Common myeloid progenitor, CD34-positive (primary cell): ENCODE results near the gene LLCFC1.

Source experiments
- CTCF ChIA-PET: fragments of 350-600 bp; sonication (Branson Sonifier 250); formaldehyde crosslinking; loops from one replicate; lab custom pipeline; 2021; ENCODE audit warnings: antibody characterized with exemption; lab: Charles Lee
- POLR2A ChIA-PET: fragments of 350-600 bp; sonication (Branson Sonifier 250); formaldehyde crosslinking; loops from one replicate; lab custom pipeline; 2021; ENCODE audit warnings: antibody characterized with exemption; lab: Charles Lee
- DNase-seq, 3 donors: peaks; one replicate each; pipeline versions ENCODE4 v3.0.0 to v3.0.0-alpha.2; 2013
- H3K27ac ChIP-seq, 2 experiments: 1 replicate in 1 of 2; 2 replicates in 1 of 2; pipeline ENCODE4 v1.7.0; 2013; ENCODE audit warnings: inconsistent platforms in 2 of 2, low read length in 2 of 2, mild to moderate bottlenecking in 2 of 2, low read depth in 1 of 2, moderate library complexity in 1 of 2; ENCODE audit not compliant: severe bottlenecking in 2 of 2, insufficient read depth in 1 of 2, poor library complexity in 1 of 2
- H3K27me3 ChIP-seq, 5 experiments: replicated peaks in 2 of 5; 1 replicate in 3 of 5; 2 replicates in 2 of 5; pipeline versions ENCODE4 v1.6.1 to v1.7.0; 2013; ENCODE audit warnings: low read length in 4 of 5, mild to moderate bottlenecking in 2 of 5, moderate library complexity in 2 of 5, inconsistent platforms in 1 of 5; ENCODE audit not compliant: insufficient read depth in 5 of 5, control insufficient read depth in 4 of 5
- H3K36me3 ChIP-seq, 4 experiments: 1 replicate in 2 of 4; 2 replicates in 2 of 4; pipeline versions ENCODE4 v1.6.1 to v1.7.0; 2013; ENCODE audit warnings: low read length in 3 of 4, control low read depth in 1 of 4, mild to moderate bottlenecking in 1 of 4; ENCODE audit not compliant: control insufficient read depth in 4 of 4, insufficient read depth in 4 of 4
- H3K4me1 ChIP-seq, 4 experiments: 1 replicate in 3 of 4; 2 replicates in 1 of 4; pipeline versions ENCODE4 v1.6.1 to v1.7.1; 2013; ENCODE audit warnings: low read length in 3 of 4, mild to moderate bottlenecking in 3 of 4, control low read depth in 1 of 4, inconsistent platforms in 1 of 4, moderate library complexity in 1 of 4; ENCODE audit not compliant: control insufficient read depth in 4 of 4, insufficient read depth in 4 of 4; ENCODE audit errors: control extremely low read depth in 1 of 4
- H3K4me3 ChIP-seq, 7 experiments: 1 replicate in 4 of 7; 2 replicates in 3 of 7; pipeline versions ENCODE4 v1.5.1 to v1.7.0; 2013; ENCODE audit warnings: mild to moderate bottlenecking in 7 of 7, low read length in 6 of 7, moderate library complexity in 6 of 7, inconsistent platforms in 2 of 7, low read depth in 2 of 7, control low read depth in 1 of 7; ENCODE audit not compliant: insufficient read depth in 4 of 7, control insufficient read depth in 1 of 7; ENCODE audit errors: extremely low read depth in 1 of 7
- H3K9me3 ChIP-seq, 5 experiments: 1 replicate in 4 of 5; 2 replicates in 1 of 5; pipeline versions ENCODE4 v1.6.1 to v1.7.1; 2013; ENCODE audit warnings: low read length in 4 of 5, mild to moderate bottlenecking in 2 of 5, inconsistent platforms in 1 of 5, low read depth in 1 of 5, moderate library complexity in 1 of 5; ENCODE audit not compliant: control insufficient read depth in 4 of 5, insufficient read depth in 2 of 5; ENCODE audit errors: control extremely low read depth in 1 of 5
- WGBS: methylation state at CpG from one replicate; pipeline ENCODE4 v1.1.5; 2013; ENCODE audit not compliant: insufficient coverage; 5-methylcytosine and 5-hydroxymethylcytosine counted together

LLCFC1 gene

GRCh38 chr7:142901426-142902259, 37.6 kb upstream of the LLCFC1 start:
- Histone ChIP-seq H3K27ac (no peak overlapping the region), H3K4me3 (no peak overlapping the region), H3K9me3 (peaks cover 0 to 13% (median 3%) of the 10 kb centered on the region in 5 experiments), H3K27me3 (no peaks in the 10 kb centered on the region), H3K4me1 (no peaks in the 10 kb centered on the region), H3K36me3 (no peaks in the 10 kb centered on the region)
- CTCF ChIA-PET: interaction anchor here (1.1 to 2.1 kb wide), 4 partner anchors 9 to 100 kb away, joined by 3 to 8 read pairs (median 4); no protein-coding TSS in a partner anchor
- POLR2A ChIA-PET: interaction anchor here (1.1 kb wide), 1 partner anchor 29 kb away, joined by 3 read pairs; no protein-coding TSS in a partner anchor
- WGBS: 89% methylated on average over 15 of the region's 15 CpGs
- DNase-seq: no peak

DNA sequence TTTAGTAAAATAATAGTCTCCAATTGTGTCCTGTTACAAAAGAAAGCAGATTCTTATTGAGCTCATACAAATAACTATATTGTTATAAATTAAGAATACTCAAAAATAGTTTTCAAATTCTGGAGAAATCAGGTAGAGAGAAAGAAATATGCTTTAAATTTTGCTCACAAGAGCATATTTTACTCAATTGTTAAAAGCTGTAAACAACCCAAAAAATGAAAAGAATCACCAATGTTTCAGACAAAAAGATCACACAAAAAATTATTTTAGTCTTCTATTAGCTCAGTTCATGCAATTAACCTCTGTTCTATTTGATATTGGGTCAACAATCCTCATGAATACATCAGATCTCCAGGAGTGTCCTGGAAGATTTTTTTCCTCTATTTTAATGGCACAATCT, 35.2 kb upstream of the LLCFC1 start:
- Histone ChIP-seq H3K36me3 (no peaks in the 10 kb centered on the region), H3K4me1 (peaks cover 0 to under 1% (median 0%) of the 10 kb centered on the region in 4 experiments), H3K27me3 (no peaks in the 10 kb centered on the region), H3K27ac (no peak overlapping the region), H3K9me3 (peaks cover 0 to 13% (median 3%) of the 10 kb centered on the region in 5 experiments), H3K4me3 (no peak overlapping the region)
- POLR2A ChIA-PET: no interaction called here
- CTCF ChIA-PET: interaction anchor here (0.7 to 1.3 kb wide), 2 partner anchors 11 to 98 kb away, joined by 3 to 5 read pairs; no protein-coding TSS in a partner anchor
- no peak for DNase-seq

DNA sequence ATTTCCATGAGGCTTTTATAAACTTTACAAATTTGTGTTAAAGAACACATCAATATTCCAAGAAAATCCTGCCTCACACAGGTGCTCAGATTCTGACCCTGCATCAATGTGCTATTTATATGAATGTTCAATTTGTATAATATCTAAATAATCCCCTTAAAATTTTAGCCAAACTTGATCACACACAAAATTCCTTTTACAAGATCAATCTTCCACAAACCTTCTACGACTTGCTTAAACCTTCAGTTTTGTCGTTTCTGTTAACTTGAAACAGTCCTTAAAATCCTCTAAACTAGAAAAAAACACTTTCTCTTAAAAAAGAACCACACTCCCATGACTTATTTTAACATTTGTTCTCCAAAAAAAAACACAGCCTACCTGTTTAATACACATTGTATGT, 33.5 kb upstream of the LLCFC1 start:
- Histone ChIP-seq H3K27me3 (no peaks in the 10 kb centered on the region), H3K4me3 (no peak overlapping the region), H3K4me1 (peaks cover 0 to 2% (median 0%) of the 10 kb centered on the region in 4 experiments), H3K36me3 (no peaks in the 10 kb centered on the region), H3K9me3 (peaks cover 0 to 13% (median 3%) of the 10 kb centered on the region in 5 experiments), H3K27ac (no peak overlapping the region)
- POLR2A ChIA-PET: no interaction called here
- no peak for DNase-seq
- CTCF ChIA-PET: no interaction called here
- WGBS: 93% methylated on average over 2 of the region's 2 CpGs

- Histone ChIP-seq H3K27ac (no peak overlapping the region), H3K9me3 (peaks cover 0 to 13% (median 3%) of the 10 kb centered on the region in 5 experiments), H3K4me3 (no peak overlapping the region), H3K27me3 (no peaks in the 10 kb centered on the region), H3K4me1 (peaks cover 0 to 2% (median 0%) of the 10 kb centered on the region in 4 experiments), H3K36me3 (no peaks in the 10 kb centered on the region)
- WGBS: no CpG with 5 or more reads among the region's 2 CpGs
- POLR2A ChIA-PET: no interaction called here
- no peak for DNase-seq
- CTCF ChIA-PET: interaction anchor here (1.2 to 1.4 kb wide), 3 partner anchors 12 to 309 kb away, joined by 3 to 4 read pairs (median 3); no protein-coding TSS in a partner anchor
Measured at GRCh38 chr7:142906643-142907042, 32.6 kb upstream of the LLCFC1 start.

- H3K4me3 ChIP-seq: no peak overlapping the region
- DNase-seq: no peak
- no peaks in the 10 kb centered on the region for H3K36me3 ChIP-seq
- peaks cover 0 to 2% (median 0%) of the 10 kb centered on the region in 4 experiments for H3K4me1 ChIP-seq
- no peak overlapping the region for H3K27ac ChIP-seq
- ChIA-PET POLR2A (no interaction called here), CTCF (interaction anchor here (0.9 kb wide), 1 partner anchor 94 kb away, joined by 3 read pairs; no protein-coding TSS in a partner anchor)
- peaks cover 0 to 13% (median 3%) of the 10 kb centered on the region in 5 experiments for H3K9me3 ChIP-seq
- 96% methylated on average over 9 of the region's 11 CpGs for WGBS
- peaks cover 0 to 2% (median 0%) of the 10 kb centered on the region in 5 experiments for H3K27me3 ChIP-seq
Measured at GRCh38 chr7:142908290-142908689, 31.0 kb upstream of the LLCFC1 start.

DNA sequence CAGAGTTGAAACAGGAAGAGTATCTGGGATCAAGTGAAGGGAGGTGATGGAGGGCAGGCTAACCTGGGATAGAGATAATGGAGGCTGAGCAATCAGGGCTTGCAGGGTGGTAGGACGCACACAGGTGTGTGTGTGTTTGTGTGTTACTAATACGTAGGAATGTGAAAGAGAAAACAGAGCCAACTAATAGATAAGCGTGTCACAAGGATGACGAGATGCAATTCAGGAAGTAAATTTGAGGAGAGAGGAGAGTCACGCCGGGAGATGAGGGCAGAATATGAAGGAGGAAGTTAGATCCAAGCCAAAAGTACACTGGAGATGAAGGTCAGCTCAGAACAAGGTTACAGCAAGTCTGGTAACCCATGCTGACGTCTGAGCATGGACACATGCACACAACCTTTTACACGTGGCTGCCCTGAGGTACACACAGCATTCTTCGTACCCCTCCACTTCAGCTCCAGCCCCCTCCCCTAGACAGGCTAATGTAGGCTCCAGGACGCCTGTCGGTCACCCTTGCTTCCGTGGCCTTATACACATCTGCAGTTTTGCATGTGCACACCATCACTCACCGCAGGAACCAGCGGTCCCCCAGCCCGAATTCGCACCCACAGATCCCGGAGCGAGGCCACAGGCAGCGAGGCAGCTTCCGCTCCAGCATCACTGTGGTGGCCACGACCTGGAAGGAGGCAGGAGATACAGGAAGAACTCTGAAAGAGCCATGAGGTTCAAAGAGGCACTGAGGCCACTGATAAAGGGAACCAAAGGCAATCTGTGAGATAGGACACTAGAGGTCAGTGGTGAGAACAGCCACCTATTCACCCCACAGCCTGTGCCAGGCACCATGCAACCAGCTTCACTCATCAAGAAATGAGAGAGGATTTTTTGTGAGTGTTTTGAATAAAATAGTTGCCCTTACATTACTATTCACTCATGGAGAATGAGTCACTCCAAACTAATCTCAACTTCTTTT, 30.1 kb upstream of the LLCFC1 start:
- CTCF ChIA-PET: interaction anchor here (1.2 to 2.5 kb wide), 13 partner anchors 8 to 309 kb away, joined by 3 to 12 read pairs (median 6); partner anchors contain the start of gene TRPV5
- DNase-seq: peak; percentile 21 to 52 (median 51)
- no peaks in the 10 kb centered on the region for H3K36me3 ChIP-seq

More for the DNA sequence above, 30.1 kb upstream of the LLCFC1 start:
- Histone ChIP-seq H3K27me3 (peaks cover 0 to 2% (median 0%) of the 10 kb centered on the region in 5 experiments), H3K4me1 (peaks cover 0 to 2% (median under 1%) of the 10 kb centered on the region in 4 experiments), H3K9me3 (peaks cover 0 to 10% (median 3%) of the 10 kb centered on the region in 5 experiments), H3K27ac (no peak overlapping the region), H3K4me3 (no peak overlapping the region)
- 70% methylated on average over 21 of the region's 21 CpGs for WGBS
- POLR2A ChIA-PET: no interaction called here
